ENCODE data around the gene MATR3. TPM values are rescaled to one million over a fixed set of nuclear protein-coding genes. Genes with fewer than 3 reads are reported as not detected.
A peak's percentile ranks its signal among the peaks of the same experiment; 100 is the strongest.

MATR3 gene, protein sequence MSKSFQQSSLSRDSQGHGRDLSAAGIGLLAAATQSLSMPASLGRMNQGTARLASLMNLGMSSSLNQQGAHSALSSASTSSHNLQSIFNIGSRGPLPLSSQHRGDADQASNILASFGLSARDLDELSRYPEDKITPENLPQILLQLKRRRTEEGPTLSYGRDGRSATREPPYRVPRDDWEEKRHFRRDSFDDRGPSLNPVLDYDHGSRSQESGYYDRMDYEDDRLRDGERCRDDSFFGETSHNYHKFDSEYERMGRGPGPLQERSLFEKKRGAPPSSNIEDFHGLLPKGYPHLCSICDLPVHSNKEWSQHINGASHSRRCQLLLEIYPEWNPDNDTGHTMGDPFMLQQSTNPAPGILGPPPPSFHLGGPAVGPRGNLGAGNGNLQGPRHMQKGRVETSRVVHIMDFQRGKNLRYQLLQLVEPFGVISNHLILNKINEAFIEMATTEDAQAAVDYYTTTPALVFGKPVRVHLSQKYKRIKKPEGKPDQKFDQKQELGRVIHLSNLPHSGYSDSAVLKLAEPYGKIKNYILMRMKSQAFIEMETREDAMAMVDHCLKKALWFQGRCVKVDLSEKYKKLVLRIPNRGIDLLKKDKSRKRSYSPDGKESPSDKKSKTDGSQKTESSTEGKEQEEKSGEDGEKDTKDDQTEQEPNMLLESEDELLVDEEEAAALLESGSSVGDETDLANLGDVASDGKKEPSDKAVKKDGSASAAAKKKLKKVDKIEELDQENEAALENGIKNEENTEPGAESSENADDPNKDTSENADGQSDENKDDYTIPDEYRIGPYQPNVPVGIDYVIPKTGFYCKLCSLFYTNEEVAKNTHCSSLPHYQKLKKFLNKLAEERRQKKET
- total RNA-seq (2012; rRNA removed): 140 and 178 TPM in 2 replicates

- H3K4me1 ChIP-seq (ENCODE audit: control insufficient read depth, insufficient read depth, low read length): peaks cover 24% of the 10 kb centered on the region
- H3K9ac ChIP-seq (ENCODE audit: low read depth, low read length): peak within 1 kb of the TSS; percentile 99
- H3K27me3 ChIP-seq (ENCODE audit: control insufficient read depth, insufficient read depth, low read length): no peaks in the 10 kb centered on the region
- H3K4me2 ChIP-seq (ENCODE audit: low read length): peak within 1 kb of the TSS; percentile 79
- H3K9me3 ChIP-seq (replicated peaks; ENCODE audit: low read length): no peaks in the 10 kb centered on the region
- no peaks in the 10 kb centered on the region for H3K36me3 ChIP-seq (ENCODE audit: insufficient read depth, low read length)
- H3K4me3 ChIP-seq (ENCODE audit: low read length): peak within 1 kb of the TSS; percentile 94
Observed at GRCh38 chr5:139293507-139294373, at the start of gene MATR3. Gene MATR3, plus strand, starts transcription at chr5:139293740. Its CDS starts 13,676 bp downstream, at chr5:139307416.

DNA sequence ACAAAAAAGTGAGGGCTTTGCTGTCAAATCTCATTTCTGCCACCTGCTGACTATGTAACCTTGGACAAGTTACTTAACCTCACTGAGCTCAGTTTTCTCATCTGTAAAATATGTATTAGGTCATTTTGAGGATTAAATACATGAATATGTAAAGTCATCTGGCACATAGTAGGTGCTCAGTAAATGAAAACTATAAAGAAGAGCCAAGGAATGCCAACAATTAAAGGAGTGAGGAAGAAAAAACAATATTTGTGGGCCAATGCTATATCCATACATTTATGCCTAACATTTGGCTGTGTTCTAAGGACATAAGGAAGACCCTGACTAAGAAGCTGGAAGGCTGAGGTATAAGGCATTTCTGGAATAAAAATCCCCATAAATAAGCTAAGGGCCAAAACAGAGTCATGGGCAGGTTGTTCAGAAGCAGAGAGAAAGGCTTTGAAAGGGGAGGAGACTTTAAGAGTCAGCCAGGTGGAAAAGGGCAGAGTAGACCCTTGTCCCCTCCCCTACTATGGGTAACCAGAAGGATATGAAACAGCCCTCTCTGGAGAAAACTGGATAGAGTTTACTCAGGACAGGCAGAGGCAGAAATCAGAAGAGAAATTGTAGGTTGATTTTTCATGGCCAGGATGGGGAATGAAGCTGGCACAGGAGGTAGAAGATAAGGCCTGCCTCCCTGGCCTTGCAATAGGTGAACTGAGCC is 47.8 kb upstream of the MATR3 start:
- H3K9ac ChIP-seq (ENCODE audit: low read depth, low read length): peak overlapping the region; percentile 10
- peak overlapping the region; percentile 49 for H3K4me2 ChIP-seq (ENCODE audit: low read length)
- no peaks in the 10 kb centered on the region for H3K9me3 ChIP-seq (replicated peaks; ENCODE audit: low read length)
- peaks cover 11% of the 10 kb centered on the region for H3K27me3 ChIP-seq (ENCODE audit: control insufficient read depth, insufficient read depth, low read length)
- no peaks in the 10 kb centered on the region for H3K36me3 ChIP-seq (ENCODE audit: insufficient read depth, low read length)
- H3K4me1 ChIP-seq (ENCODE audit: control insufficient read depth, insufficient read depth, low read length): peaks cover 24% of the 10 kb centered on the region
- H3K4me3 ChIP-seq (ENCODE audit: low read length): peak overlapping the region; percentile 2

- peak overlapping the region; percentile 49 for H3K4me2 ChIP-seq (ENCODE audit: low read length)
- peaks cover 24% of the 10 kb centered on the region for H3K4me1 ChIP-seq (ENCODE audit: control insufficient read depth, insufficient read depth, low read length)
- peak overlapping the region; percentile 10 for H3K9ac ChIP-seq (ENCODE audit: low read depth, low read length)
- peaks cover 7% of the 10 kb centered on the region for H3K27me3 ChIP-seq (ENCODE audit: control insufficient read depth, insufficient read depth, low read length)
- no peaks in the 10 kb centered on the region for H3K36me3 ChIP-seq (ENCODE audit: insufficient read depth, low read length)
- H3K9me3 ChIP-seq (replicated peaks; ENCODE audit: low read length): no peaks in the 10 kb centered on the region
- peak overlapping the region; percentile 2 for H3K4me3 ChIP-seq (ENCODE audit: low read length)
Observed at GRCh38 chr5:139246394-139246793, 47.1 kb upstream of the MATR3 start.

DNA sequence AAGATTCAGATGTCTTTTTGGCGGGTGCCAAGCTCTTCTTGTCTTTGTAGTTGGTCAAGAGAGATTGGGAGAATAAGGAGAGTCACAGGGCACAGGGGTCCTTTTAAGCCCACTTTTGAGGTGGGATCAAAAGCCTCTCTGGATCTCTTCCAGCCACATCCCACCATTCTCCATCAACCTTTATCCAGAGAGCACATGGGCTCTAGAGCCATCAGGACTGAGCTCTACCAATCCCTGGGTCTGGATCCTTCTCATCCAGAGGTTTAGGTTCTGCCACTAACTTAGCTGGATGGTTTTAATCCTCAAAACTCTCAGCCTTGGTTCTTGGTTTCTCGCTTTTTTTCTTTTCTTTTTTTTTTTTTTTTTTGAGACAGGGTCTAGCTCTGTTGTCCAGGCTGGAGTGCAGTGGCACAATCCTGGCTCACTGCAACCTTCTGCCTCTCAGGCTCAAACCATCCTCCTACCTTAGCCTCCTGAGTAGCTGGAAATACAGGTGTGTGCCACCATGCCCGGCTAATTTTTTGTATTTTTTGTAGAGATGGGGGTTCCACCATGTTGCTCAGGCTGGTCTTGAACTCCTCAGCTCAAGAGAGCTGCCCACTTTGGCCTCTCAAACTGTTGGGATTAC is 44.6 kb upstream of the MATR3 start:
- H3K4me3 ChIP-seq (ENCODE audit: low read length): no peak overlapping the region
- H3K27me3 ChIP-seq (ENCODE audit: control insufficient read depth, insufficient read depth, low read length): no peaks in the 10 kb centered on the region
- no peak overlapping the region for H3K9ac ChIP-seq (ENCODE audit: low read depth, low read length)
- H3K9me3 ChIP-seq (replicated peaks; ENCODE audit: low read length): no peaks in the 10 kb centered on the region
- no peak overlapping the region for H3K4me2 ChIP-seq (ENCODE audit: low read length)
- H3K4me1 ChIP-seq (ENCODE audit: control insufficient read depth, insufficient read depth, low read length): peaks cover 24% of the 10 kb centered on the region
- no peaks in the 10 kb centered on the region for H3K36me3 ChIP-seq (ENCODE audit: insufficient read depth, low read length)

DNA sequence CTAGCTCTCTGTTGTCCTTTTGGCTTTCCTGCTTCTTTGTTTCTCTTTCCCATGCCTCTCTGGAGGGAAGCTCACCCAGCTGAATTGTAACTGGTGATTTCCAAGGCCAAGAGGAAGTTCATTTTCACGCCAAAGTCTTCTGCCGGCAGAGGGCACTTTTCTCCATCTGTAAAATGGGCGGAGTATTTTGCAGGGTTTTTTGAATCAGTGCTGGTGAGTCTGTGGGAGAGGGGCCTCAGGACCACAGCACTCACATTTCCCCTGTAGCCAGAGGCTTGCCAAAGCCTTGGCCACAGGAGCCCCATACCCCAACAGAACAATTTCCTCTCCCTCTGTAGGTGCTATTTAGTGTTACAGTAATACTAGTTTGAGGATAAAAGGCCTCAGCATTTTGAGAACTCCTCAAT is 42.3 kb upstream of the MATR3 start:
- H3K4me3 ChIP-seq (ENCODE audit: low read length): no peak overlapping the region
- H3K36me3 ChIP-seq (ENCODE audit: insufficient read depth, low read length): no peaks in the 10 kb centered on the region
- peaks cover 15% of the 10 kb centered on the region for H3K4me1 ChIP-seq (ENCODE audit: control insufficient read depth, insufficient read depth, low read length)
- H3K4me2 ChIP-seq (ENCODE audit: low read length): no peak overlapping the region
- H3K9ac ChIP-seq (ENCODE audit: low read depth, low read length): no peak overlapping the region
- no peaks in the 10 kb centered on the region for H3K9me3 ChIP-seq (replicated peaks; ENCODE audit: low read length)
- no peaks in the 10 kb centered on the region for H3K27me3 ChIP-seq (ENCODE audit: control insufficient read depth, insufficient read depth, low read length)

GRCh38 chr5:139251695-139252288 is 41.7 kb upstream of the MATR3 start:
- no peak overlapping the region for H3K4me3 ChIP-seq (ENCODE audit: low read length)
- no peaks in the 10 kb centered on the region for H3K27me3 ChIP-seq (ENCODE audit: control insufficient read depth, insufficient read depth, low read length)
- H3K4me2 ChIP-seq (ENCODE audit: low read length): no peak overlapping the region
- H3K9me3 ChIP-seq (replicated peaks; ENCODE audit: low read length): no peaks in the 10 kb centered on the region
- no peak overlapping the region for H3K9ac ChIP-seq (ENCODE audit: low read depth, low read length)
- H3K36me3 ChIP-seq (ENCODE audit: insufficient read depth, low read length): no peaks in the 10 kb centered on the region
- peaks cover 11% of the 10 kb centered on the region for H3K4me1 ChIP-seq (ENCODE audit: control insufficient read depth, insufficient read depth, low read length)

DNA sequence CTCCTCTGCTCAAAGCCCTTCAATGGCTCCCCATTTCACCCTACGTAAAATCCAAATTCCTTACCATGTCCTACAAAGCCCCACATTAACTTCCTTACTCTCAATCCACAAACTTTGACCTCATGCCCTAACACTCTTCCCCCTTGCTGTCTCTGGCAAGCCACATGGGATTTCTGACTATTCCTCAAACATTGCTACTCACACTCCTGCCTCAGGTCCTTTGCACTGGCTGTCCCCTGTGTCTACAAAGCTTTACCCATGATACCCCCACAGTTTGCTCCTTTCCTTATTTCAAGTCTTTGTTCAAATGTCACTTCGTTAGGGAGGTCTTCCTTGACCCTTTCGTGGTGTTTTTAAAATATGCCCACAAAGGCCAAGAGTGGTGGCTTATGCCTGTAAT is 40.4 kb upstream of the MATR3 start:
- Histone ChIP-seq H3K9ac (ENCODE audit: low read depth, low read length) (no peak overlapping the region), H3K4me3 (ENCODE audit: low read length) (no peak overlapping the region), H3K4me1 (ENCODE audit: control insufficient read depth, insufficient read depth, low read length) (peaks cover under 1% of the 10 kb centered on the region), H3K36me3 (ENCODE audit: insufficient read depth, low read length) (no peaks in the 10 kb centered on the region), H3K4me2 (ENCODE audit: low read length) (no peak overlapping the region), H3K27me3 (ENCODE audit: control insufficient read depth, insufficient read depth, low read length) (peaks cover 3% of the 10 kb centered on the region), H3K9me3 (replicated peaks; ENCODE audit: low read length) (no peaks in the 10 kb centered on the region)

GRCh38 chr5:139256820-139257219 is 36.7 kb upstream of the MATR3 start:
- Histone ChIP-seq H3K4me2 (ENCODE audit: low read length) (no peak overlapping the region), H3K4me3 (ENCODE audit: low read length) (no peak overlapping the region), H3K4me1 (ENCODE audit: control insufficient read depth, insufficient read depth, low read length) (no peaks in the 10 kb centered on the region), H3K9me3 (replicated peaks; ENCODE audit: low read length) (no peaks in the 10 kb centered on the region), H3K27me3 (ENCODE audit: control insufficient read depth, insufficient read depth, low read length) (peaks cover 16% of the 10 kb centered on the region), H3K9ac (ENCODE audit: low read depth, low read length) (no peak overlapping the region), H3K36me3 (ENCODE audit: insufficient read depth, low read length) (no peaks in the 10 kb centered on the region)

- Histone ChIP-seq H3K9me3 (replicated peaks; ENCODE audit: low read length) (no peaks in the 10 kb centered on the region), H3K27me3 (ENCODE audit: control insufficient read depth, insufficient read depth, low read length) (peaks cover 16% of the 10 kb centered on the region), H3K9ac (ENCODE audit: low read depth, low read length) (no peak overlapping the region), H3K36me3 (ENCODE audit: insufficient read depth, low read length) (no peaks in the 10 kb centered on the region), H3K4me2 (ENCODE audit: low read length) (no peak overlapping the region), H3K4me1 (ENCODE audit: control insufficient read depth, insufficient read depth, low read length) (peaks cover 5% of the 10 kb centered on the region), H3K4me3 (ENCODE audit: low read length) (no peak overlapping the region)
Observed at GRCh38 chr5:139262059-139262741, 31.3 kb upstream of the MATR3 start.

All from skeletal muscle satellite cell (primary cell).